GM18499 (cell line): Measurements from ENCODE around the gene NELL2.
"Not testable (repeated sequence)": the region's sequence is repeated elsewhere in the genome, so short reads cannot be mapped to it uniquely, and the experiment has no call there.

Experiments used
- ATAC-seq: cut with Tn5 transposase; IDR thresholded peaks from one replicate; pipeline ENCODE4 v1.9.1; 2021; ENCODE audit warnings: moderate number of reproducible peaks; ENCODE audit not compliant: insufficient read depth, unreplicated experiment

NELL2 gene

GRCh38 chr12:44708218-44708617 is 167.9 kb downstream of the NELL2 start:
- no peak for ATAC-seq

GRCh38 chr12:44703182-44703910 is 172.8 kb downstream of the NELL2 start:
- ATAC-seq = no peak

GRCh38 chr12:44697511-44697910 is 178.6 kb downstream of the NELL2 start:
- ATAC-seq = no peak

- ATAC-seq = no peak
These were observed 179.6 kb downstream of the NELL2 start for GRCh38 chr12:44696542-44696941.

GRCh38 chr12:44694017-44694416 is 182.1 kb downstream of the NELL2 start:
- no peak for ATAC-seq

GRCh38 chr12:44689587-44689986 is 186.5 kb downstream of the NELL2 start:
- no peak for ATAC-seq

- ATAC-seq = not testable (repeated sequence)
These were observed 189.2 kb downstream of the NELL2 start for GRCh38 chr12:44686821-44687432.

- no peak for ATAC-seq
These were observed 198.4 kb downstream of the NELL2 start for GRCh38 chr12:44677724-44678123.

- no peak for ATAC-seq
These were observed 201.2 kb downstream of the NELL2 start for GRCh38 chr12:44674875-44675274.

- no peak for ATAC-seq
These were observed 202.3 kb downstream of the NELL2 start for GRCh38 chr12:44673811-44674210.

GRCh38 chr12:44672042-44672441 is 204.1 kb downstream of the NELL2 start:
- no peak for ATAC-seq

- no peak for ATAC-seq
These were observed 207.7 kb downstream of the NELL2 start for GRCh38 chr12:44668443-44668842.

- no peak for ATAC-seq
These were observed 208.7 kb downstream of the NELL2 start for GRCh38 chr12:44667461-44667860.

GRCh38 chr12:44663291-44663690 is 212.8 kb downstream of the NELL2 start:
- no peak for ATAC-seq

- no peak for ATAC-seq
These were observed 220.3 kb downstream of the NELL2 start for GRCh38 chr12:44655846-44656245.

GRCh38 chr12:44654646-44655639 is 221.2 kb downstream of the NELL2 start:
- no peak for ATAC-seq

- no peak for ATAC-seq
These were observed 222.1 kb downstream of the NELL2 start for GRCh38 chr12:44653861-44654527.

GRCh38 chr12:44649693-44650092 is 226.4 kb downstream of the NELL2 start:
- ATAC-seq = no peak

- ATAC-seq = no peak
These were observed 228.0 kb downstream of the NELL2 start for GRCh38 chr12:44647917-44648690.
